Fibroblast of skin of right biceps (primary cell): ENCODE measurements around the gene CSNK1G1.
"Not testable (repeated sequence)": the region's sequence is repeated elsewhere in the genome, so short reads cannot be mapped to it uniquely, and the experiment has no call there.

Experiments used
- DNase-seq: peaks from one replicate; pipeline ENCODE4 v3.0.0-alpha.2; 2013

CSNK1G1 gene

GRCh38 chr15:64285871-64286270 is 70.1 kb downstream of the CSNK1G1 start:
- no peak for DNase-seq

GRCh38 chr15:64285150-64285549 is 70.8 kb downstream of the CSNK1G1 start:
- no peak for DNase-seq

- peak; percentile 30 for DNase-seq
Observed at GRCh38 chr15:64284042-64284441, 71.9 kb downstream of the CSNK1G1 start.

GRCh38 chr15:64282701-64283100 is 73.3 kb downstream of the CSNK1G1 start:
- DNase-seq: peak; percentile 22

- DNase-seq: peak; percentile 38
Observed at GRCh38 chr15:64279131-64279530, 76.8 kb downstream of the CSNK1G1 start.

GRCh38 chr15:64275934-64276333 is 80.0 kb downstream of the CSNK1G1 start:
- DNase-seq: no peak

GRCh38 chr15:64274341-64274950 is 81.5 kb downstream of the CSNK1G1 start:
- DNase-seq: no peak

GRCh38 chr15:64267331-64267973 is 88.5 kb downstream of the CSNK1G1 start:
- no peak for DNase-seq

GRCh38 chr15:64265188-64265587 is 90.8 kb downstream of the CSNK1G1 start:
- not testable (repeated sequence) for DNase-seq

- no peak for DNase-seq
Observed at GRCh38 chr15:64264502-64264901, 91.5 kb downstream of the CSNK1G1 start.

- no peak for DNase-seq
Observed at GRCh38 chr15:64263567-64263966, 92.4 kb downstream of the CSNK1G1 start.

- DNase-seq: no peak
Observed at GRCh38 chr15:64256051-64256450, 99.9 kb downstream of the CSNK1G1 start.

- peak; percentile 20 for DNase-seq
Observed at GRCh38 chr15:64251658-64252057, 104.3 kb downstream of the CSNK1G1 start.

- DNase-seq: no peak
Observed at GRCh38 chr15:64251121-64251520, 104.9 kb downstream of the CSNK1G1 start.

- DNase-seq: peak; percentile 53
Observed at GRCh38 chr15:64249883-64250575, 105.9 kb downstream of the CSNK1G1 start.

- no peak for DNase-seq
Observed at GRCh38 chr15:64249406-64249805, 106.6 kb downstream of the CSNK1G1 start.

- DNase-seq: peak; percentile 85
Observed at GRCh38 chr15:64247906-64248541, 107.9 kb downstream of the CSNK1G1 start.

GRCh38 chr15:64247535-64247905 is 108.5 kb downstream of the CSNK1G1 start:
- no peak for DNase-seq

GRCh38 chr15:64246364-64247189 is 109.4 kb downstream of the CSNK1G1 start:
- peak; percentile 91 for DNase-seq

GRCh38 chr15:64245405-64245804 is 110.6 kb downstream of the CSNK1G1 start:
- DNase-seq: no peak

GRCh38 chr15:64237677-64238076 is 118.3 kb downstream of the CSNK1G1 start:
- DNase-seq: no peak

- no peak for DNase-seq
Observed at GRCh38 chr15:64236156-64236894, 119.6 kb downstream of the CSNK1G1 start.
